ENCODE data around the gene MYRIP. TPM values are rescaled to one million over a fixed set of nuclear protein-coding genes. Genes with fewer than 3 reads are reported as not detected.
"Not testable (repeated sequence)": the region's sequence is repeated elsewhere in the genome, so short reads cannot be mapped to it uniquely, and the experiment has no call there.

The MYRIP gene
- total RNA-seq, 2 experiments from 2014 or later: not detected

- no peaks in the 10 kb centered on the region for H3K9me3 Mint-ChIP-seq
- TF ChIP-seq CTCF (IDR thresholded peaks at IDR 0.05): no peak
- no peaks in the 10 kb centered on the region for H3K4me1 Mint-ChIP-seq (ENCODE audit: low read depth)
- no peaks in the 10 kb centered on the region for H3K27me3 Mint-ChIP-seq
- intact Hi-C loops (cut with micrococcal nuclease): no loop called here
- POLR2A ChIA-PET: no interaction called here
- H3K4me3 Mint-ChIP-seq: no peak overlapping the region
- DNase-seq: no peak
- H3K36me3 Mint-ChIP-seq (ENCODE audit: low read depth): no peaks in the 10 kb centered on the region
- no peak overlapping the region for H3K27ac Mint-ChIP-seq
- no peak for ATAC-seq
- CTCF ChIA-PET: interaction anchor here (1.0 kb wide), 1 partner anchor 27 kb away, joined by 3 read pairs; no protein-coding TSS in a partner anchor
Observed at GRCh38 chr3:40281995-40282394, 472.6 kb downstream of the MYRIP start.

GRCh38 chr3:40283057-40283456 is 473.6 kb downstream of the MYRIP start:
- H3K4me1 Mint-ChIP-seq (ENCODE audit: low read depth); ATAC-seq; H3K9me3 Mint-ChIP-seq; H3K36me3 Mint-ChIP-seq (ENCODE audit: low read depth); intact Hi-C loops (cut with micrococcal nuclease); H3K27ac Mint-ChIP-seq; H3K27me3 Mint-ChIP-seq; POLR2A ChIA-PET; DNase-seq; H3K4me3 Mint-ChIP-seq: not testable (repeated sequence)
- CTCF ChIA-PET: interaction anchor here (1.0 kb wide), 2 partner anchors 26 kb away, joined by 3 read pairs; no protein-coding TSS in a partner anchor

- no peak overlapping the region for H3K27ac Mint-ChIP-seq
- no peak overlapping the region for H3K4me3 Mint-ChIP-seq
- DNase-seq: no peak
- peaks cover 2% of the 10 kb centered on the region for H3K4me1 Mint-ChIP-seq (ENCODE audit: low read depth)
- CTCF ChIA-PET: no interaction called here
- H3K36me3 Mint-ChIP-seq (ENCODE audit: low read depth): peaks cover 15% of the 10 kb centered on the region
- H3K9me3 Mint-ChIP-seq: no peaks in the 10 kb centered on the region
- no peak for TF ChIP-seq CTCF (IDR thresholded peaks at IDR 0.05)
- no peaks in the 10 kb centered on the region for H3K27me3 Mint-ChIP-seq
- POLR2A ChIA-PET: no interaction called here
- intact Hi-C loops (cut with micrococcal nuclease): no loop called here
- no peak for ATAC-seq
Observed at GRCh38 chr3:40287248-40287647, 477.8 kb downstream of the MYRIP start.

- intact Hi-C loops (cut with micrococcal nuclease): no loop called here
- H3K27me3 Mint-ChIP-seq: no peaks in the 10 kb centered on the region
- peak; percentile 35 for DNase-seq
- ChIA-PET POLR2A (no interaction called here), CTCF (interaction anchor here (1.4 kb wide), 1 partner anchor 18 kb away, joined by 5 read pairs; no protein-coding TSS in a partner anchor)
- H3K9me3 Mint-ChIP-seq: no peaks in the 10 kb centered on the region
- ATAC-seq: peak; percentile 74
- H3K4me1 Mint-ChIP-seq (ENCODE audit: low read depth): peaks cover 2% of the 10 kb centered on the region
- no peak overlapping the region for H3K4me3 Mint-ChIP-seq
- TF ChIP-seq CTCF (IDR thresholded peaks at IDR 0.05): no peak
- H3K36me3 Mint-ChIP-seq (ENCODE audit: low read depth): peaks cover 18% of the 10 kb centered on the region
- no peak overlapping the region for H3K27ac Mint-ChIP-seq
Observed at GRCh38 chr3:40290396-40290795, 481.0 kb downstream of the MYRIP start.

GRCh38 chr3:40291471-40291870 is 482.1 kb downstream of the MYRIP start:
- DNase-seq (no peak), ATAC-seq (no peak)
- Mint-ChIP-seq H3K27me3 (no peaks in the 10 kb centered on the region), H3K4me3 (no peak overlapping the region), H3K4me1 (ENCODE audit: low read depth) (peaks cover 2% of the 10 kb centered on the region), H3K27ac (no peak overlapping the region), H3K36me3 (ENCODE audit: low read depth) (peaks cover 18% of the 10 kb centered on the region), H3K9me3 (no peaks in the 10 kb centered on the region)
- TF ChIP-seq CTCF (IDR thresholded peaks at IDR 0.05): no peak
- intact Hi-C loops (cut with micrococcal nuclease): no loop called here
- ChIA-PET POLR2A (no interaction called here), CTCF (interaction anchor here (1.4 kb wide), 1 partner anchor 17 kb away, joined by 5 read pairs; no protein-coding TSS in a partner anchor)

Measured in activated CD8-positive, alpha-beta T cell treated with anti-CD3 and anti-CD28 coated beads for 36 hours (primary cell).